RWPE1 (cell line): ENCODE measurements around the gene PAFAH1B1.

Source experiments
- CTCF ChIA-PET: fragments of 350-600 bp; sonication (Branson Sonifier 250); formaldehyde crosslinking; extraction: SDS; loops from one replicate; lab custom pipeline; 2021; lab: Yijun Ruan, JAX
- POLR2A ChIA-PET: fragments of 400-600 bp; formaldehyde crosslinking; extraction: SDS; loops from one replicate; lab custom pipeline; 2020; ENCODE audit warnings: antibody characterized with exemption; ENCODE audit not compliant: low non-redundant PET; lab: Yijun Ruan, JAX
- DNase-seq: peaks from one replicate; pipeline ENCODE4 v3.0.0; 2012; ENCODE audit warnings: low spot score
- H3K27ac ChIP-seq: fragments of 450-650 bp; 2 replicates; pipeline ENCODE4 v1.5.1; 2017
- CTCF ChIP-seq: fragments of 450-650 bp; conservative IDR thresholded peaks from 2 replicates; pipeline ENCODE4 v1.5.1; 2017; ENCODE audit warnings: low read depth, mild to moderate bottlenecking

The PAFAH1B1 gene

DNA sequence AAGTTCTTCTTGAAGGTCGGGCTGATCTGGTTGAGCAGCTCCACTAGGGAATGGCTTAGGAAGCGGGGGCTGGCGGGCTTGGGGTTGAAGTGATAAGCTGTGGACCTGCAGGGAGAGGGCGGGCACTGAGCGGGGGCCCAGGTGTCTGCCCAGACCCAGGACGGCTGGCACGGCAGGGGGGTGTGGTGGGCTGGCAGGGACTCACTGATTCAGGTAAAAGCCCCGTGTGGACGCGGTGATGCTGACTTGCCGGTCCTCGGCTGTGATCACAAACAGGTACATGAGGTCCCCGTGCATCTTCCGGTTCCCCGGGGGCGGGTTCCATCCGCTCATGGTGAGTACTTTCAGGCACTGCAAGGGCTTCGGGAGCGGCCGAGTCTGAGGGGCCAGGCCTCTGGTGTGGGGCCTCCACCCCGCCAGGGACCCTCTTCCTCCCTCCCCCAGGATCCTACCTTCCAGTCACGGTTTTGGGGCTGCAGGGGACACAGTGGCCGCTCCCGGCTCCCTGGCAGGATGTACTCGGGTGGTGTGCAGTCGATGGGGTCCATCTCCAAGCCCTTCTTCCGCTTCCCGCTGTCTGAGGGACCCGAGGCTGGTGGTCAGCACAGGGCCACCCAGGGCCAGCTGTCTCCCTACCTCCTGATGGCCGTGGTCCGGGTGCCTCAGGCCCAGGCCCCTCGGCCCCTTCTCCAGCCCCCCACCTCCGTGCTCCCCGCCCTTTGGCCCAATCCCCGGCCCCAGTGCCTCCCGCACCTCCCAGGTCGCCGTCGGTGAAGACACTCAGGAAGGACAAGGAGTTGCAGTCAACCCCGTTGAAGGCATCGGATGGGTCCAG, 107.9 kb downstream of the PAFAH1B1 start:
- peak overlapping the region; percentile 46; the same call in 1 of the 2 replicates for H3K27ac ChIP-seq
- DNase-seq: no peak
- ChIA-PET CTCF (interaction anchor here (0.6 kb wide), 1 partner anchor 51 kb away, joined by 3 read pairs; no protein-coding TSS in a partner anchor), POLR2A (no interaction called here)
- TF ChIP-seq CTCF: no peak

- H3K27ac ChIP-seq: peak overlapping the region; percentile 23
- CTCF ChIA-PET: interaction anchor here (0.6 kb wide), 2 partner anchors 50 to 1612 kb away, joined by 3 to 6 read pairs; no protein-coding TSS in a partner anchor
- no peak for TF ChIP-seq CTCF
- DNase-seq: no peak
- POLR2A ChIA-PET: no interaction called here
These were observed 108.7 kb downstream of the PAFAH1B1 start for GRCh38 chr17:2701996-2702741.

DNA sequence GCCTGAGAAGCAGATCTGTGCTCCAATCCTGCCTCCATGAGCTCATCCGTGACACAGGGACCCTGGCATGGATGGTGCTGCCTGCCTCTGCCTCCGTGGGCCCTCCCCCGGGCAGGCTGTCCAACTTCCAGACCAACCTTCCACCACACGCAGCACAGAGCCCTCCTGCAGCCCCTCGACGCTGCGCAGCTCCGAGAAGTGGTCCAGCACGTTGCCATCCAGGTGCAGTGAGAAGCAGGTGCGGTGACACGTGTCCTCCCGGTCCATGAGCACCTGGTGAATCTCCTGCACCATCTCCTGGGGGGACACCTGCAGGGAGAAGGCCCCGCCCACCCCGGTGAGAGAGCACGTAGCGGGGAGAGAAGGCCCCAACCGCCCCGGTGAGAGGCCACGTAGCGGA, 109.7 kb downstream of the PAFAH1B1 start:
- TF ChIP-seq CTCF: no peak
- DNase-seq: no peak

DNA sequence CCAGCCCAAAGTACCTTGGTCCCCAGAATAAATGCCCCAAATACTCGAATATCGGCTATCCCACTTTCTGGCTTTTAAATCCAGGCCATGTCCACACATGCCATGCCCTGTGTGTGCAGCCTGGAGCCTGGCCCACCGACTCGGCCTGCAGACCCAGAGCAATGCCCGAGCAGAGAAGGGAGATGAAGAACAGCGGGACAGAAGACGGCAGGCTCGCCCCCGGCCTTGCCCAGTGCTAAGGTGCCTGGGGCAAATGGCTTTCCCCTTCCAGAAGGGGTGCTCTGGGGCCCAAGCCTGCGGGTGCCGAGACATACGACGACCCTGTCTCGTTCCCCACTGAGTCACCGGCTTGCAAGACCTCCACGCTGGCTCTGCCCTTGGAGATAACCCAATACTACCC, 110.2 kb downstream of the PAFAH1B1 start:
- CTCF ChIA-PET: no interaction called here
- POLR2A ChIA-PET: no interaction called here

More for the DNA sequence above, 109.7 kb downstream of the PAFAH1B1 start:
- 0 out of 2 replicates have a peak overlapping the region, but pooled peaks have one; percentile 23 for H3K27ac ChIP-seq
- CTCF ChIA-PET: no interaction called here
- POLR2A ChIA-PET: no interaction called here

GRCh38 chr17:2704031-2704889, 110.8 kb downstream of the PAFAH1B1 start:
- ChIA-PET POLR2A (no interaction called here), CTCF (interaction anchor here (0.7 kb wide), 1 partner anchor 74 kb away, joined by 4 read pairs; no protein-coding TSS in a partner anchor)
- no peak for DNase-seq
- TF ChIP-seq CTCF: no peak
- peak overlapping the region; percentile 0; the same call in 1 of the 2 replicates for H3K27ac ChIP-seq

More for the DNA sequence above, 110.2 kb downstream of the PAFAH1B1 start:
- peak overlapping the region; percentile 0; the same call in 1 of the 2 replicates for H3K27ac ChIP-seq
- TF ChIP-seq CTCF: no peak
- no peak for DNase-seq
